Hematopoietic multipotent progenitor cell treated with erythropoietin and hydrocortisone succinate and interleukin-3 and kit ligand, for 17 days (in vitro differentiated cells): ENCODE measurements around the gene AKAP13.

Source experiments
- DNase-seq: peaks from one replicate; pipeline ENCODE4 v3.0.0-alpha.2; 2015; ENCODE audit warnings: low spot score

AKAP13 gene

GRCh38 chr15:85443593-85444087 lies 63.2 kb downstream of the AKAP13 start:
- no peak for DNase-seq

- DNase-seq = no peak
Measured at GRCh38 chr15:85444122-85444745, 63.8 kb downstream of the AKAP13 start.

GRCh38 chr15:85445361-85445760 lies 65.0 kb downstream of the AKAP13 start:
- DNase-seq = no peak

- no peak for DNase-seq
Measured at GRCh38 chr15:85451099-85451700, 70.8 kb downstream of the AKAP13 start.

- DNase-seq = no peak
Measured at GRCh38 chr15:85452436-85452835, 72.0 kb downstream of the AKAP13 start.

- no peak for DNase-seq
Measured at GRCh38 chr15:85453144-85453872, 72.9 kb downstream of the AKAP13 start.

GRCh38 chr15:85454403-85454802 lies 74.0 kb downstream of the AKAP13 start:
- DNase-seq = no peak

GRCh38 chr15:85455891-85456290 lies 75.5 kb downstream of the AKAP13 start:
- DNase-seq = no peak

- no peak for DNase-seq
Measured at GRCh38 chr15:85456798-85457197, 76.4 kb downstream of the AKAP13 start.

GRCh38 chr15:85457392-85457968 lies 77.1 kb downstream of the AKAP13 start:
- no peak for DNase-seq

- DNase-seq = no peak
Measured at GRCh38 chr15:85458764-85459163, 78.4 kb downstream of the AKAP13 start.

GRCh38 chr15:85462029-85462428 lies 81.6 kb downstream of the AKAP13 start:
- DNase-seq = no peak

GRCh38 chr15:85463276-85463892 lies 83.0 kb downstream of the AKAP13 start:
- DNase-seq = no peak

GRCh38 chr15:85463976-85464375 lies 83.6 kb downstream of the AKAP13 start:
- DNase-seq = no peak

- no peak for DNase-seq
Measured at GRCh38 chr15:85464471-85464870, 84.1 kb downstream of the AKAP13 start.

GRCh38 chr15:85470563-85471271 lies 90.3 kb downstream of the AKAP13 start:
- DNase-seq = no peak

- no peak for DNase-seq
Measured at GRCh38 chr15:85472349-85472748, 91.9 kb downstream of the AKAP13 start.

- DNase-seq = no peak
Measured at GRCh38 chr15:85473455-85473854, 93.1 kb downstream of the AKAP13 start.

GRCh38 chr15:85474700-85475316 lies 94.4 kb downstream of the AKAP13 start:
- DNase-seq = no peak

- no peak for DNase-seq
Measured at GRCh38 chr15:85475317-85475701, 94.9 kb downstream of the AKAP13 start.

- no peak for DNase-seq
Measured at GRCh38 chr15:85475711-85476110, 95.3 kb downstream of the AKAP13 start.
